ENCODE data around the gene FAM167B.

DNA sequence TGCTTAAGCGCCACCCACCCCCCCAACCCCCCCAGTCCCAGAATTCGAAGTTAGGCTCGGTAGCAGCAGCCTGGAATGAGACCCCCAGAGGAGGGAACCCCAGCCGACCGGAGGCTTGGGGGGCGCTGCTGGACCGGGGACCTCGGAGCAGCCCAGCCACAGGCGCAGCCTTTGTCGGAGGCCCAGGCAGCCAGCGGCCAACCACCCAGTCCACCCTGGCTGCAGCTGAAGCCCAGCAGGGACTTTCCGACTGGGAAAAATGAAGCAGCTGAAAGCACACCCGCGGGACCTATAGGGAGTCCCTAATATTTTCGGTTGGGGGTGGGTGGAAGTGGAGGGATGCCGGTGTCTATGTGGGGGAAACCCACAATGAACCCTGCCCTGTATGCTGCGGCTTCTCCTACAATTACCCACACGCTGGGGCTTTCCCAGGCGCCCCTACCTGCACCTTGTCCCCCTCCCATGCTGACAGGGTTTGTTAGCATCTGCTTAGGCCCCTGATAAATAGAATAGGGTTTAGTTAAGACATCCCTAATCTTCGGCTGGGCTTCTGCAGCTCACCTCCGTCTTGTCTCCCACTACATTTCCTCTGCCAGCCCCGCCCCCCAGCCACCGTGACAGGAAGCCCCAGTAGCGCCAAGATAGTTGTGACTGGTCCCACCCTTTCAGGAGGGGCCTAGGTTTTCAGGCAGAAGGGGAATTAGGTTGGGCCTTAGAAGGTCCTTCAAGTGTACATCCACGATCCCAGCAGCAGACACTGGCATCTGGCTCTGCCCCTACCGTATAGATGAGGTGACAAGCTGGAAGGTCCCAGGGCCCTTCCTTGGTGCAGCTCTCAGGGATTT, 45.8 kb upstream of the FAM167B start:
- TF ChIP-seq, protein P1, sequence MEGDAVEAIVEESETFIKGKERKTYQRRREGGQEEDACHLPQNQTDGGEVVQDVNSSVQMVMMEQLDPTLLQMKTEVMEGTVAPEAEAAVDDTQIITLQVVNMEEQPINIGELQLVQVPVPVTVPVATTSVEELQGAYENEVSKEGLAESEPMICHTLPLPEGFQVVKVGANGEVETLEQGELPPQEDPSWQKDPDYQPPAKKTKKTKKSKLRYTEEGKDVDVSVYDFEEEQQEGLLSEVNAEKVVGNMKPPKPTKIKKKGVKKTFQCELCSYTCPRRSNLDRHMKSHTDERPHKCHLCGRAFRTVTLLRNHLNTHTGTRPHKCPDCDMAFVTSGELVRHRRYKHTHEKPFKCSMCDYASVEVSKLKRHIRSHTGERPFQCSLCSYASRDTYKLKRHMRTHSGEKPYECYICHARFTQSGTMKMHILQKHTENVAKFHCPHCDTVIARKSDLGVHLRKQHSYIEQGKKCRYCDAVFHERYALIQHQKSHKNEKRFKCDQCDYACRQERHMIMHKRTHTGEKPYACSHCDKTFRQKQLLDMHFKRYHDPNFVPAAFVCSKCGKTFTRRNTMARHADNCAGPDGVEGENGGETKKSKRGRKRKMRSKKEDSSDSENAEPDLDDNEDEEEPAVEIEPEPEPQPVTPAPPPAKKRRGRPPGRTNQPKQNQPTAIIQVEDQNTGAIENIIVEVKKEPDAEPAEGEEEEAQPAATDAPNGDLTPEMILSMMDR (IDR thresholded peaks at IDR 0.05): no peak
- no peak for TF ChIP-seq EP300 (IDR thresholded peaks at IDR 0.05)

Measured in ovary (tissue), 3 donors.